AG10803 (cell line): ENCODE results near the gene LGALS7.
"Not testable (repeated sequence)": the region's sequence is repeated elsewhere in the genome, so short reads cannot be mapped to it uniquely, and the experiment has no call there.

Experiments
- DNase-seq: peaks from one replicate; pipeline ENCODE4 v3.0.0; 2010; ENCODE audit warnings: low read depth
- H3K4me3 ChIP-seq: 2 replicates; pipeline ENCODE4 v1.5.1; 2011; ENCODE audit warnings: mild to moderate bottlenecking, low read length, control low read depth
- TF ChIP-seq, protein P1 (sequence below): conservative IDR thresholded peaks from 2 replicates; pipeline ENCODE4 v1.5.1; 2011; ENCODE audit warnings: mild to moderate bottlenecking, low read length, control low read depth, inconsistent platforms

Gene LGALS7

DNA sequence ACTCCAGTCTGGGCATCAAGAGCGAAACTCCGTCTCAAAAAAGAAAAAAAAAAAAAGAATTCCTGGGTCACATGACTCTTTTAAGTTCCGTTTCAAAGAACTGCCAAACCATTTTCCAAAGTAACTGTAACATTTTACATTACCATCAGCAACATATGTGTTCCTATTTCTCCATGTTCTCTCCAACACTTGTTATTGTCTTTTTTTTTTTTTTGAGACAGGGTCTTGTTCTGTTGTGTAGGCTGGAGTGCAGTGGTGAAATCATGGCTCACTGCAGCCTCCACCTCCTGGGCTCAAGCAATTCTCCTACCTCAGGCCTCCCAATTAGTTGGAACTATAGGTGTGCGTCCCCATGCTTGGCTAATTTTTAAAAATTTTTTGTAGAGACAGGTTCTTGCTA is 22.2 kb upstream of the LGALS7 start:
- no peak overlapping the region for H3K4me3 ChIP-seq
- no peak for DNase-seq
- TF ChIP-seq, protein P1, sequence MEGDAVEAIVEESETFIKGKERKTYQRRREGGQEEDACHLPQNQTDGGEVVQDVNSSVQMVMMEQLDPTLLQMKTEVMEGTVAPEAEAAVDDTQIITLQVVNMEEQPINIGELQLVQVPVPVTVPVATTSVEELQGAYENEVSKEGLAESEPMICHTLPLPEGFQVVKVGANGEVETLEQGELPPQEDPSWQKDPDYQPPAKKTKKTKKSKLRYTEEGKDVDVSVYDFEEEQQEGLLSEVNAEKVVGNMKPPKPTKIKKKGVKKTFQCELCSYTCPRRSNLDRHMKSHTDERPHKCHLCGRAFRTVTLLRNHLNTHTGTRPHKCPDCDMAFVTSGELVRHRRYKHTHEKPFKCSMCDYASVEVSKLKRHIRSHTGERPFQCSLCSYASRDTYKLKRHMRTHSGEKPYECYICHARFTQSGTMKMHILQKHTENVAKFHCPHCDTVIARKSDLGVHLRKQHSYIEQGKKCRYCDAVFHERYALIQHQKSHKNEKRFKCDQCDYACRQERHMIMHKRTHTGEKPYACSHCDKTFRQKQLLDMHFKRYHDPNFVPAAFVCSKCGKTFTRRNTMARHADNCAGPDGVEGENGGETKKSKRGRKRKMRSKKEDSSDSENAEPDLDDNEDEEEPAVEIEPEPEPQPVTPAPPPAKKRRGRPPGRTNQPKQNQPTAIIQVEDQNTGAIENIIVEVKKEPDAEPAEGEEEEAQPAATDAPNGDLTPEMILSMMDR, result no peak

DNA sequence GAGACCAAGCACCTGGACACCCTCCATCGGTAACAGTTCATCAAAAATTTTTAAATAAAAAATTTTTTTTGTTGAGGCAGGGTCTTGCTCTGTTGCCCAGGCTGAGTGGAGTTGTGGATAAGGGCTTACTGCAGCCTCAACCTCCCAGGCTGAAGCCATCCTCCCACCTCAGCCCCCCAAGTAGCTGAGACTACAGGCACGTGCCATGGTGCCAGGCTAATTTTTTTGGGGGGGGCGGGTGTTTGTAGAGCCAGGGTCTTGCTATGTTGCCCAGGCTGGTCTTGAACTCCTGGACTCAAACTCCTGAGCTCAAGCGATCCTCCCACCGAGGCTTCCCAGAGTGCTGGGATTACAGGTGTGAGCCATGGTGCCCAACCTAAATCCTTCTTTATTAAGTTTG is 20.4 kb upstream of the LGALS7 start:
- no peak for DNase-seq
- no peak overlapping the region for H3K4me3 ChIP-seq
- TF ChIP-seq, protein P1, result no peak

DNA sequence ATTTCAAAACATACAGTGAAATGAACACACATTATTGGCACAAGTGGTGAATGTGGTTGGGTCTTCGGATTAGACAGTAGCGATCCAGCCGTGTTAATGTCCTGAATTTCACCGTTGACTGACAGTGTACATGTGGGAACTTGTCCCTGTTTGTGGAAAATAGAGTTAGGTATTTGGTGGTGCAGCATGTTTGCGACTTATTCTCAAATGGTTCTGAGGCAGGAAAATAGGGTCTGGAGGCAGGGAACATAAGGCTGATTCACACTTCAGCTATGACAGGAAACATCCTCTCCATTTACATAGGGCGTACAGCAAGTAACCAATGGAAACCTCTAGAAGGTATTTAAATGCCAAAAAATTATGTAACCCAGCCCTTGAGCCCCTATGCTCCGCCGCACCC is 19.9 kb upstream of the LGALS7 start:
- peak; percentile 41 for DNase-seq
- TF ChIP-seq, protein P1, result no peak

DNA sequence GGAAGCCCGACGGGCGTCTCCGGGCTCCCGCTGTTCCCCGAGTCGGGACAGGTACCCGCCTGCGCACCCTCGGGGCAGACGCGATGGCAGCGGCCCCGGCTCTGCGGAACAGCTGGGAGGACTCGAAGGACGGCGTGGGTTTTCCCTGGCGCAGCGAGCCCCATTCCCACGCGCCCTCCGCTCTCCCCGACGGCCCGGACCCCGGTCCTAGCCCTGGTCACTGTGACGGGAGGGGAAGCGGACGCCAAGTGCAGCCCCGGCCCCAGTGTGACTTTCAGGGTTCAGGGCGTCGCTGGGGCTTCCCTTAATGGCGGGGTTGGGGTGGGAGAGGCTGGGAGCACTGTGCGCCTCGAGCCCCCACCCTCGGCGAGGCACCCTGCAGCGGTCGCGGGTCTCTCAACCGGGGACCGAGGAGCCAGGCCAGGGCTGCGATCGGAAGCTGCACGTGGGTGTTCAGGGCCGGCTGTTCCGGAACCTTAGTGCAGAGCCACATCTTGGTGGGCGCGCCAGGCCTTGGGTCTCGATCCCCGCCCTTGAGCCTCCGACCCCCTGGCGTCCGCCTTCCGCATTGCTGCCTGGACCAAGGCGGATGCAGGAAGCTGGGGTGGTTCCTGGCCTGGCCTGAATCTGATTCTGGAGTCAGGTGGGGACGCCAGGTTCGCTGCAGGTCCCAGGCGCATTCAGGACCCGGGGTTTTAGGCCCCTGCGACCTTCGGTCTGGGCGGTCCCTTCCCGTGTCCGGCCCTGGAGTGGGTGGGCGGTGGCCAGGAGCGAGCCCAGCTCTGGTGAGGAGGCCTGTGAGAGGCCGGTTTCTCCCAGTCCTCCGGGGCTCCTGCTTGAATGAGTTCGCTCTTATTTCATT is 19.2 kb upstream of the LGALS7 start:
- H3K4me3 ChIP-seq, result no peak overlapping the region
- no peak for DNase-seq
- TF ChIP-seq, protein P1, result peak; percentile 38

More for the DNA sequence above, 19.9 kb upstream of the LGALS7 start:
- H3K4me3 ChIP-seq, result no peak overlapping the region

DNA sequence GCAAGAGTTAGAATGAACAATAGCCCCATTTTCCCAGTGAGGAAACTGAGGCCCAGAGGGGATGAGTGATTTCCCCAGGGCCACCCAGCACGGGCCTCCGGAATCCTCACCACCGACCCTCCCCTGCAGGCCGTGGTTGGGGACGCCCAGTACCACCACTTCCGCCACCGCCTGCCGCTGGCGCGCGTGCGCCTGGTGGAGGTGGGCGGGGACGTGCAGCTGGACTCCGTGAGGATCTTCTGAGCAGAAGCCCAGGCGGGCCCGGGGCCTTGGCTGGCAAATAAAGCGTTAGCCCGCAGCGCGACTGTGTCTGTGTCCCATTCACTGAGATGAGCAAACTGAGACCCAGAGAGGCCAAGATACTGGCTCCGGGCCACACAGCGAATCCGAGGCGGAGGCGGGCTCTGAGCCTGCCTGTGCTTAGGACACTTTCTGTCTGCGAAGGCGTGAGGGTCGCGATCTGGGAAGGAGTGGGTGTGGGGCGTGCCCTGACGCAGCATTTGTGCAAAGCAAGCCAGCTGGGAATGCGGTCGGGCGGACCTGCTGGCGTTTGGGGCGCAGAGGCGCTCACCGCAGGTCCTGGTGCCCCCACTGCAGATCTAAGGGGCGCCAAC is 18.2 kb upstream of the LGALS7 start:
- peak overlapping the region; percentile 33 for H3K4me3 ChIP-seq
- not testable (repeated sequence) for DNase-seq

DNA sequence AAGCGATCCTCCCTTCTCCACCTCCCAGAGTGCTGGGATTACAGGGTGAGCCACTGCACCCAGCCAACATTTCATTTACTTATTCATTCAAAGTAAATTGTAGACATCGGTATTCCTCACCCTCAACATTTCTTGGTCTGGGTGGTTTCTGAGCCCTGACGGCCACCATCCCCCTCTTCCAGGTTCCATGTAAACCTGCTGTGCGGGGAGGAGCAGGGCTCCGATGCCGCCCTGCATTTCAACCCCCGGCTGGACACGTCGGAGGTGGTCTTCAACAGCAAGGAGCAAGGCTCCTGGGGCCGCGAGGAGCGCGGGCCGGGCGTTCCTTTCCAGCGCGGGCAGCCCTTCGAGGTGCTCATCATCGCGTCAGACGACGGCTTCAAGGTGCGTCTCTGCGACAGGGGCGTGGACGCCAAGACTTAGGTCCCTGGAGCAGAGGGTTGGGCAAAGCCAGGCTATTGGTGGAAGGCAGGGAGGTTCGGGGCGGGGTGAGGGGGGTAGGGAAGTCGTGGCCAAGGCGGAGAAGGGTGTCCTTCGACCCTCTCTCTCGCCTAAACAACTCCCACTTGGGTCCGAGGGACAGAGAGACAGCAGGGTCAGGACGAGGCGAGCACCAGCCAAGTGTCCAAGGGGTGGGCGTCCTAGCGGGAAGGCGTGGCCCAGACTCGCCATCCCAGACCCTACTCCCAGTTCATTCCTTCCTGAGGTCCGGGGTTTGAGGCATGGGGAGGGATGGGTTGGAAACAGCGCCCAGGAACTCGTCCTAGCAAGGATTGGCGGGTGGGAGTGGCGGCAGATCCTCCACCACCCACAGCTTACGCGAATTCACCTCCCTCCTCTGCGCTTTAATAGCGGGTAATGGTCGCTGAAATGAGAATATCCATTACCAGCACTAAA is 17.4 kb upstream of the LGALS7 start:
- peak overlapping the region; percentile 33 for H3K4me3 ChIP-seq
- not testable (repeated sequence) for DNase-seq

DNA sequence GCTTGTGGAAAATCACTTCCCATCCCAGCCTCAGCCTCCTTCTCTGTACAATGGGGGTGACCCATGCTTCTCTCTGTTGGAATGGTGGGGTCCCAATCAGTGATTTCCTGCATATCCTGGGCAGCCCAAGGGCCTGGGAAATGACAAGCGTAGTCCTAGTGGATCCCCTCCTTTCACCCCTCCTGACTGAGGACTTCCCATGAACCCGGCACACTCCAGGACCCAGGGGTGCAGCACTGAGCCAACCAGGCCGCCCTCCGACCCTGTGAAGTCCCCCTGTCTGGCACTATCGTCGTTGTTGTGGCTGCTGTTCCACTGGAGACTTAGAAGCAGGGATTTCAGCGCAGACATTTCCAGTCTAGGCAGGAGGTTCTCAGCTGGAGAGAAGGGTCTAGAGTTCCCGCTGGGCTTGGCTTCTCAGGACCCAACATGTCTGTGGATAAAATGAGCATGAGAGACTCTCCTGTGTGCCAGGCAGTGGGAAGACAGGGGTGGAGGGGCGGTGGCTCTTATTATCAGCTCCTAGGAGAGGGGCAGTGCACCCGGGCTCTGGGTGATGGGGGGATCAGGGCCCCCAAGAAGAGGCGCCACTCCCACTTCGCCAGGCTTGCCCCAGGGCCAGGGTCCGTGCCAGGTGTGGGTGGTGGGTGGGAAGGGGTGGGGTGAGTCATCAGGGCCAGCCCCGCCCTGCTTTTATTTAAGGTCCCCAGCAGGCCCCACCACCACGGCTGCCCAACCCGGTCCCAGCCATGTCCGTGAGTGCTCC is 15.3 kb upstream of the LGALS7 start, which contains the start of gene LGALS7B:
TSS of gene LGALS7B (plus strand) at position 723 of the 766 bp plus-strand sequence. CDS start at position 750, 27 bp downstream.
- no peak within 1 kb of the TSS for H3K4me3 ChIP-seq
- TF ChIP-seq, protein P1, result no peak
- DNase-seq, result no peak
